Hindlimb muscle (tissue), 1 donor: ENCODE measurements around the gene RBM33. TPM values are rescaled to one million over a fixed set of nuclear protein-coding genes. Genes with fewer than 3 reads are reported as not detected.
A peak's percentile ranks its signal among the peaks of the same experiment; 100 is the strongest.
"Not testable (repeated sequence)": the region's sequence is repeated elsewhere in the genome, so short reads cannot be mapped to it uniquely, and the experiment has no call there.

Experiments used
- DNase-seq: peaks from one replicate; pipeline ENCODE4 v3.0.0-alpha.2; 2013
- polyA plus RNA-seq: library from polyadenylated mRNA; unstranded; fragments of 120-200 nt; gene quantifications from one replicate; pipeline ENCODE4 v1.2.1, GENCODE V29; 2013; ENCODE audit not compliant: insufficient read length

Gene RBM33
- 28.4 TPM for polyA plus RNA-seq

- peak; percentile 86 for DNase-seq
Observed at GRCh38 chr7:155644178-155644970, at the start of gene RBM33. Gene RBM33, plus strand, starts transcription at chr7:155644661. Its CDS starts 216 bp downstream, at chr7:155644877.

DNA sequence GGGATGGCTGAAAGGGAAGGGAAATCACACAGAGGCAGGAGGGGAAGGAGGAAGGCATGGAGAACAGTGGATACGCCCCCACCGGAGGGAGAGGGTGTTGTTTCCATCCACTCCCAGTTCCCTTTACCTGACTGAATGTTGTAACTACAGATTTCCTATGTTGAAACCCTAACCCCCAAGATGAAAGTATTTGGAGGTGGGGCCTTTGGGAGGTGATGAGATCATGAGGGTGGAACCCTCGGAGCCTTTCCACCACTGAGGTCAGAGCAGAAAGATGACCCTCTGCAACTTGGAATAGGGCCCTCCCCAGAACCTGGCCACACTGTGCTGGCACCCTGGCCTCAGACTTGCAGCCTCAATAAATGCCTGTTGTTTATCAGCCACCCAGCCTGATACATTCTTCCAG is 49.5 kb upstream of the RBM33 start:
- no peak for DNase-seq

DNA sequence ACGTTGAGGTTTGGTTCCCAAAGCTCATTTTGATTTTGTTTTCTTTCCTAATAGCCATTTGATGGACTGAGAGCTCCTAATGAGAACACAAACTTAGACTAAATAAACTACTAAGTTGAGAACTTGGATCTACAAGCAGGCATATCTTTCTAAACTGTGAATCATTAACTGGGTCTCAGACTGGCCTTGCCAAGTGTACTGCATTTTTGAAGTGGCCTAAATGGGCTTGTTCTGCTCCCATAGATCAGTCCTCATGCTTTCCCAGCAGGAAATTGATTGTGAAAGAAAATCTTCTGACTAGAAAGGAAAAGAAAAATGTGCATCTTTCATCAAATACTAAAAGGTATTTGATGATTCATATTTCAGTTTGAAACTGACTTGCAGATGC is 46.7 kb upstream of the RBM33 start:
- no peak for DNase-seq

DNA sequence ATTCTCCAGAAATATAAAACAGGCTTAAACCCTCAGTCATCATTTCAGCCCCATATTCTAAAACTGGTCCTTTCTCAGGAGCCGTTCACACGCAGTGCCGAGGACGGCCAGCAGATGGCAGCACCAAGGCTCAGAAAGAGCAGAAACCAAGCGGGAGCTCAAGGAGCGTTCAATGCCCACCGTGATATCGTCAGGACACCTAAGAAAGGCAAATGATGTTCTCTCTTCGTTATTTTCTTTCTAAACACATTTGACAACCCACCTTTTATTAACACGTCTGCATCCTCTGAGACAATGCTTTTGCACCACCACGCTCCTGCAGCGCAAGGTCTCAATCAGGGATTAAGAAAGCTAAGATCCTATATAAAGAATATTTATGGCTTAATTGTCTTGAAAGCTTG is 45.7 kb upstream of the RBM33 start:
- DNase-seq = peak; percentile 74

- no peak for DNase-seq
Observed at GRCh38 chr7:155602156-155602555, 42.3 kb upstream of the RBM33 start.

DNA sequence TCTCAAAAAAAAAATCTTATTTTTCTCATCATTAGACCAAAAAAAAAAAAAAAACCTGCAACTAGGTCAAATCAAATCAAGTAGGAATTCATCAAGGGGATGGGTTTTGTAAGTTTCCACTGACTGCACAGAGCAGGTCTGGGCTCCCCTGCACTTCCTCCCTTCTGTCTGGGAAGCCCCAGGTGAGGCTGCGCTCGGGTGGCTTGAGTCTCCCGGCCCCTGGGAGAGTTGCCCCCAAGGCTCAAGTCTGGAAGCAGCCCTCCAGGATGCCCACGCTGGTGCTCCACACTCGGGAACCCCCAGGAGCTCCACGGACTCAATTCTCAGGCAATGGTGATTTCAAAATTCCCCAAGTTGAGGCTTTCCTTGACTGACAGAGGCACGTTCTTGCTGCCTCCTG is 41.7 kb upstream of the RBM33 start:
- DNase-seq = no peak

DNA sequence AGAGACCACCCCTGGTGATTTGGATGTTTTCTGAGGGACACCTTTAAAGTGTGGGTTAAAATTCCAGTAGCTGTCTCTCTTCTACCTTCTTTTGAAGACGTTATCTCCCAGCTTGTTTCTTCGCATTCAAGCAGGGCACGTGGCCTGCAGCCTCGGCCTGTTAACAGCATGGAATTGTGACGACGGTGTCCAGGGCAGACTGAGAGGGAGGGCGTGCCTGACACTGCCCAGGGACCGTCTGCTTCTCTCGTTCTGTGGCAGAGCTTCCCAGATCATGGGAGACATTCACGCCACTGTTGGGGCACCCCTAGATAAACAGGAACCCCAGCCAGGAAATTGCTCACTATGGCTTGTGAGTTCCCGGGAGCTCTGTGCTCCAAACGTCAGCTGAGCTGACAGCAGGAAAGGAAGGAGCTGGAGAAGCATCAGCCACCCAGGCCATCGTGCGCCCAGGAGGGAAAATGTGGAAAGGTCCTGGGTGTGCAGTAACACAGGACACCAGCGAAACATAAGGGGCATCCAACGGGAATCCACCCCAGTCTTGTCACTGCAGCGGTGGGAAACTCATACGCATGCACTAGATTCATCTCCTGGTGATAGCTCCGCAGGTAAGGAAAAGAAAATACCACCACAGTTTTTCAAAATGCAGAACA is 41.1 kb upstream of the RBM33 start:
- no peak for DNase-seq

- DNase-seq = no peak
Observed at GRCh38 chr7:155603858-155604503, 40.5 kb upstream of the RBM33 start.

GRCh38 chr7:155604504-155604997 is 39.9 kb upstream of the RBM33 start:
- no peak for DNase-seq

DNA sequence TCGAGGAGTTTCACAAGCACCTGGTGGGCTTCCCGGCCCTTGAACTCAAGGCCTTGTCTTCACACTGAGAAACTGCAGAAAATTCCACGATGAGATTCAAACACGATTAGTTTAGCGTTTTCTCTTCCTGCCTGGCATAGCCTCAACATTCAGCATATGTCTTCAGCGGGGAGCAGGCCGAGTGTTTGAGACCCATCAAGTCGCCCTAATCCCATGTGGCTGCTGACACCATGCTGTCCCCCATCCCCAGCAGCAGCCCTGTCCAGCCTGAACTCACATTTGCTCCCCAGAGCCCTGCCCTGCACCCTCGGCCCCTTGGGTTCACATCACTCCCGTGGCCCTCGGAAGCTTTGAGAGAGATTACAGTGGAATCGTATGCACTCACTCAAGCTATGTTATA is 35.3 kb upstream of the RBM33 start:
- no peak for DNase-seq

GRCh38 chr7:155610633-155611193 is 33.7 kb upstream of the RBM33 start:
- no peak for DNase-seq

GRCh38 chr7:155611808-155612447 is 32.5 kb upstream of the RBM33 start:
- no peak for DNase-seq

DNA sequence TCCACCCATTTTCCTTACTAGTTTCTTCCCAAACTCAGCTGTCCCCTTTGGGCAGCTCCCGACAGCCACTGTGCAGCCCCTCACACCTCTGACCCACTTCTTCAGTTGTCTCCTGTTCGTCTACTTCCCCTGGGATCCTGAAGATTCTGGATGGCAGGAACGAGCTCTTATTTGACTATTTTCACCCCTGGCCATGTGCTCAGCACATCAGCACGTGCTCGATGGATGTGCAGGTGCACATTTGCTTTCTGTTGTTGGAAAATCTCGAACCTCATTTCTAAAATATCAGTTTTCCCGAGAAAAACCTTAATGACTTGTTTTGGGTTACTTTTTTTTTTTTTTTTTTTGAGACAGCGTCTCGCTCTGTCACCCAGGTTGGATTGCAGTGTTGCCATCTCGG is 31.8 kb upstream of the RBM33 start:
- no peak for DNase-seq

- not testable (repeated sequence) for DNase-seq
Observed at GRCh38 chr7:155615085-155615484, 29.4 kb upstream of the RBM33 start.

- DNase-seq = no peak
Observed at GRCh38 chr7:155618708-155619633, 25.5 kb upstream of the RBM33 start.

DNA sequence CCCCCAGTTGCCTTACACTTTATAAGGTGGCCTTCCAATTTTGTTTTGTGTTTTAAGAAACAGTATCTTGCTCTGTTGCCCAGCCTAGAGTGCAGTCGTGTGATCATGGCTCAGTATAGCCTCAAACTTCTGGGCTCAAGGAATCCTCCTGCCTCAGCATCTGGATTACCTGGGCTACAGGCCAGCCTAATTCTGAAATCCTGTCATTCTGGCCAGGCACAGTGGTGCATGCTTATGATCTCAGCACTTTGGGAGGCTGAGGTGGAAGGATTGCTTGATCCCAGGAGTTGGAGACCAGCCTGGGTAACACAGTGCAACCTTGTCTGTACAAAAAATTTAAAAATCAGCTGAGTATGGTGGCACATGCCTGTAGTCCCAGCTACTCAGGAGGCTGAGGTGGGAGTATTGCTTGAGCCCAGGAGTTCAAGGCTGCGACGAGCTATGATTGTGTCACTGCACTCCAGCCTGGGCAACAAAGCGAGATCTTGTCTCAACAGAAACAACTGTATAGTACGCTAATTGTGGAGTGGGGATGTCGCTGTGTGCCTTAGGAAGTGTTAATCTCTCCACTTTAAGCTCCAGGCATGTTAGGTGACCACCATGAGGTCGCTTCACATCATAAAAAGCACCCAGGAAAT is 24.7 kb upstream of the RBM33 start:
- DNase-seq = no peak

DNA sequence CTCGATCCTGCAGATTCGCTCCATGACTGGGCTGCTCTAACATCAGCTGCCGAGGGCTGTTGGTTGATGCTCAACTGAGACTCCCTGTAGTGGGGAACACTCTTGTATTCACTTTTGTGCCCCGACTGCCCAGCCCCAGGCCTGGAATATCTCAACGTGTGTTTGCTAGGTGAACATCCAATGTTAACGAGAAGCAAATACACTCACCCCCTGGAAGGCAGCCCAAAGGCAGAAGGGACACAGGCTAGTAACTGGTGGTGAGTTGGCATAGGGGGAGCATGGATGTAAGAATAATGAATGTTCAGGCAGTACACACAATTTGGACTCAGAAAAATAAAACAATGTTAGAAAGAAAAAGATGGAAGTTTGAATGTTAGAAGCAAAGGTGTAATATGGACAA is 24.0 kb upstream of the RBM33 start:
- DNase-seq = no peak

- DNase-seq = no peak
Observed at GRCh38 chr7:155621418-155621980, 23.0 kb upstream of the RBM33 start.

DNA sequence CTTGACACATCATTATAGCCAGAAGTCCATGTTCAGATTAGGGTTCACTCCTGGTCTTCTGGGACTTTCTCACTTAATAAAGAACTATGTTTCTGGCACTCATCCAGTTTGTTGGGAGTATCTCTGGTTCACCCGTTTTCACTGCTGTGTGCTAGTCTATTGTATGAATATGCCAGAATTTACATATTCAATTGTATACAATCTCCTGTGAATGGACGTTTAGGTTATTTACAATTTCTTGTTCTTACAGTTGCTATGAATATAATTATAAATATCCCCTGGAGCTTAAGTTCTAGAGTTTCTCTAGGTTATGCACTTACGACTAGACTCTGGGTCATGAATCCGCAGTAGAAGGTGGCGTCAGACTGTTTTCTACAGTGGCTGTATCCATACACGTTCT is 20.0 kb upstream of the RBM33 start:
- no peak for DNase-seq

- no peak for DNase-seq
Observed at GRCh38 chr7:155625557-155625956, 18.9 kb upstream of the RBM33 start.

DNA sequence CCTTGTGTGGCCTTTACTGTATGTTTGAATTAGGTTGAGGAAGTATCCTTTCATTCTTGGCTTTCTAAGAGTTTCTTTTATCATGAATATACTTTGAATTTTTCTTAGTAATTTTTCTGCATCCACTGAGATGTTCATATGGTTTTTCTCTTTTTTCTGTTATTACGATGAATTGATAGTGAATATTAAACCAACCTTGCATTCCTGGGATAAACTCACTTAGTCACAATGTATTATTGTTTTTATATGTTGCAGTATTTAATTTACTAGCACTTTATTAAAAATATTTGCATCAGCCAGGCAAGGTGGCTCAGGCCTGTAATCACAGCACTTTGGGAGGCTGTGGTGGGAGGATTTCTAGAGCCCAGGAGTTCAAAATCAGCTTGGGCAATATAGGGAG is 15.3 kb upstream of the RBM33 start:
- DNase-seq = no peak
